ENCODE measurements around the gene THRSP.
A peak's percentile ranks its signal among the peaks of the same experiment; 100 is the strongest.
"Not testable (repeated sequence)": the region's sequence is repeated elsewhere in the genome, so short reads cannot be mapped to it uniquely, and the experiment has no call there.

The THRSP gene

DNA sequence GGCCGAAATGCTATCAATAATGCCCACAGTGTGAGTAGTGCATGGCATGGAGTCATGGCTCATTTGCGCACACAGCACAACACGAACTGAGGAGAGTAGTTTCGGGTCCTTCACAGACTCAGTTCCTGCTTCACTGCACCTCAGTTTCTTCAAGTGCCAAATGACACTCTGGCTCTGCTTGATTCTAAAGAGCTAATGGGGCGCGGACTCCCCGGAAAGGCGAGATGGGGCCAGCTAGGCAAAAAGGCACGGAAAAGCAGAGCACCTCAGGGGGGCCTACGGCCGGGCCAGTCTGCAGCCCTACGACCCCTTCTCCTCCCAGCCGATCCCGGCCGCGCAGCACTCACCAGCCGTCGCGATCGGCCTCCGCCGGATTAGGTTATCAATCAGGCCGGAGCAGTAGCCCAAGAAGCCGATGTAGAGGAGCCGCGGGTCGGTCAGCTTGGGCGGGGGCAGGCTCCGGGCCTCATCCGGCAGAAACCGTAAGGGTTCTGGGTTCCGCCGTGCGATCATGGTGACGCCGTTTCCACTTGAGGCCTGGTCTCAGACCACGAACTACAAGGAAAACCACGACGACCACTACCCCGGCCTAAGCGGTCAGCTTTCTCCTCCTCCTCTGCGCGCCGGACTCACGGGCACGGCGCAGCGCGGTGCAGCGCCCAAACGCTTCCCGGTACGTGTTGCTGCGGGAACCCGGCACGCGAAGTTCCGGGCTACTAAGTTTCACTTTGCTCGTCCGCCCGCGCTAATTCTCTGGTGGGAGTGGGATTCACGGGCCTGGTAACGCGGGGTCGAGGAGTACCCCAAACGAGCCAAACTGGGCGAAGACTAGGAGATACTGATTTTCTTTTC lies 15.8 kb downstream of the THRSP start, which contains the start of gene NDUFC2:
NDUFC2 (minus strand) TSS at position 631 of the 852 bp plus-strand sequence; CDS start at position 513, 118 bp downstream.
- peak within 1 kb of the TSS; percentile 87 for H3K27ac ChIP-seq
- TF ChIP-seq ZFX (IDR thresholded peaks at IDR 0.05), result peak; percentile 98
- TF ChIP-seq, protein P1, sequence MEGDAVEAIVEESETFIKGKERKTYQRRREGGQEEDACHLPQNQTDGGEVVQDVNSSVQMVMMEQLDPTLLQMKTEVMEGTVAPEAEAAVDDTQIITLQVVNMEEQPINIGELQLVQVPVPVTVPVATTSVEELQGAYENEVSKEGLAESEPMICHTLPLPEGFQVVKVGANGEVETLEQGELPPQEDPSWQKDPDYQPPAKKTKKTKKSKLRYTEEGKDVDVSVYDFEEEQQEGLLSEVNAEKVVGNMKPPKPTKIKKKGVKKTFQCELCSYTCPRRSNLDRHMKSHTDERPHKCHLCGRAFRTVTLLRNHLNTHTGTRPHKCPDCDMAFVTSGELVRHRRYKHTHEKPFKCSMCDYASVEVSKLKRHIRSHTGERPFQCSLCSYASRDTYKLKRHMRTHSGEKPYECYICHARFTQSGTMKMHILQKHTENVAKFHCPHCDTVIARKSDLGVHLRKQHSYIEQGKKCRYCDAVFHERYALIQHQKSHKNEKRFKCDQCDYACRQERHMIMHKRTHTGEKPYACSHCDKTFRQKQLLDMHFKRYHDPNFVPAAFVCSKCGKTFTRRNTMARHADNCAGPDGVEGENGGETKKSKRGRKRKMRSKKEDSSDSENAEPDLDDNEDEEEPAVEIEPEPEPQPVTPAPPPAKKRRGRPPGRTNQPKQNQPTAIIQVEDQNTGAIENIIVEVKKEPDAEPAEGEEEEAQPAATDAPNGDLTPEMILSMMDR (conservative IDR thresholded peaks at IDR 0.05), result no peak

DNA sequence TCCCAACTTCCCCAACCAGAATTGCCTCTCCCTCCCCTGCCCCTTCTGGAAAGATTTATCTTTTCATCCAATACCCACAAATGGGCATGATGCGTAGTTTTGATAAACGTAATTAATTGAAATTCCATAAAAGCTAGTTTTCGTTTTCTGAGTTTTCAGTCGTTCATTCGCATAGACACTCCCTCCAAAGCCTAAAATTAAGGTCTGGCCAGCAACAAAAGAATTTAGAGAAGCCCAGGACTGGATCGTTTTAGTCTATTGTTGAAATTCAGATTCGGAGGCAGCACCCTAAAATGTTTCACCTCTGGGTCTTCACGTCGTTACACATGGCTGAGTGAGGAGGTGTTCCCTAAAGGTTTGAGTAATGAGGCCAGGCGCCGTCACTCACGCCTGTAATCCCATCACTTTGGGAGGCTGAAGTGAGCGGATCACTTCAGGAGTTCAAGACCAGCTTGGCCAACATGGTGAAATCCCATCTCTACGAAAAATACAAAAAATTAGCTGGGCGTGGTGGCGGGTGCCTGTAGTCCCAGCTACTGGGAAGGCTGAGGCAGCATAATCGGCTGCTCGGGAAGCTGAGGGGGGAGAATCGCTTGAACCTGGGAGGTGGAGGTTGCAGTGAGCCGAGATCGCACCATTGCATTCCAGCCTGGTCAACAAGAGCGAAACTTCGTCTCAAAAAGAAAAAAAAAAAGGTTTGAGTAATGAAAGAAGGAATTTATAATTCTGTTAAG lies 16.6 kb downstream of the THRSP start:
- TF ChIP-seq ZFX (IDR thresholded peaks at IDR 0.05), result no peak
- TF ChIP-seq, protein P1 (conservative IDR thresholded peaks at IDR 0.05), result no peak
- peak overlapping the region; percentile 87 for H3K27ac ChIP-seq

DNA sequence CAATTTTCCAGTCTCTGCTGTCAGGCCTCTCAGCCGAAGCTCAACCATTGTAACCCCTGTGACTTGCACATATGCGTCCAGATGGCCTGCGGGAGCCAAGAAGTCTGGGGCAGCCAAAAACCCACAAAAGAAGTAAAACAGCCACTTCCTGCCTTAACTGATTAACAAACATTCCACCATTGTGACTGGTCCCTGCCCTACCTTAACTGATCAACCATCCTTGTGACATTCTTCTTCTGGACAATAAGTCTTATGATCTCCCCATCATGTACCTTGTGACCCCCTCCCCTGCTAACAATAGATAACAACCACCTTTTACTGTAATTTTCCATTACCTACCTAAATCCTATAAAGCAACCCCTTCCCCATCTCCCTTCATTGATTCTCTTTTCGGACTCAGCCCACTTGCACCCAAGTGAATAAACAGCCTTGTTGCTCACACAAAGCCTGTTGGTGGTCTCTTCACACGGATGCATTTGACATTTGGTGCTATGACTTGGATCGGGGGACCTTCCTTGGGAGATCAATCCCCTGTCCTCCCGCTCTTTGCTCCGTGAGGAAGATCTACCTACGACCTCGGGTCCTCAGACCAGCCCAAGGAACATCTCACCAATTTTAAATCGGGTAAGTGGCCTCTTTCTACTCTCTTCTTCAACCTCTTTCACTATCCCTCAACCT lies 17.3 kb downstream of the THRSP start:
- TF ChIP-seq ZFX (IDR thresholded peaks at IDR 0.05), result no peak
- TF ChIP-seq, protein P1 (conservative IDR thresholded peaks at IDR 0.05), result no peak
- no peak overlapping the region for H3K27ac ChIP-seq

DNA sequence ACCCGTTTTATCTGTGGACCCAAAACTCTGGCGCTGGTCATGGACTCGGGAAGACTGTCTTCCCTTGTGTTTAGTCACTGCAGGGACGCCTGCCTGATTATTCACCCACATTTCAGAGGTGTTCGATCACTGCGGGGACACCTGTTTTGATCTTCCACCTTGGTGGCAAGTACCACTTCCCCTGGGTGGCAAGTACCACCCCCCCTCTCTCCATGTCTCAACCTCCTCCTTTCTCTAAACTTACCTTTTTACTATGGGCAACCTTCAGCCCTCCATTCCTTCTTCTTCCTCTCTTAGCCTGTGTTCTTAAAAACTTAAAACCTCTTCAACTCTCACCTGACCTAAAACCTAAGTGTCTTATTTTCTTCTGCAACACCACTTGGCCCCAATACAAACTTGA lies 17.9 kb downstream of the THRSP start:
- TF ChIP-seq, protein P1 (conservative IDR thresholded peaks at IDR 0.05), result no peak
- TF ChIP-seq ZFX (IDR thresholded peaks at IDR 0.05), result no peak

DNA sequence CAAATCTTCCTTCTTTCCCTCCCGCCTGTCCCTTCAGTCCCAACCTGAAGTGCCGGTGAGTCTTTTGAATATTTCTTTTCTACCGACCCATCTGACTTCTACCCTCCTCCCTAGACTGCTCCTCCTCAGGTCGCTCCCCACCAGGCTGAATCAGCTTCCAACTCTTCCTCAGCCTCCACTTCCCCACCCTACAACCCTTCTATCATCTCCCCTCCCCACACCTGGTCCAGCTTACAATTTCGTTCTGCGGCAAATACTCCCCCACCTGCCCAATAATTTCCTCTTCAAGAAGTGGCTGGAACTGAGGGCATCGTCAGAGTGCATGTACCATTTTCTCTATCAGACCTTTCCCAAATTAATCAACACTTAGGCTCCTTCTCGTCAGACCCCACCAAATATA lies 18.5 kb downstream of the THRSP start:
- H3K27ac ChIP-seq, result no peak overlapping the region
- TF ChIP-seq, protein P1 (conservative IDR thresholded peaks at IDR 0.05), result no peak
- no peak for TF ChIP-seq ZFX (IDR thresholded peaks at IDR 0.05)

More for the DNA sequence above, 17.9 kb downstream of the THRSP start:
- no peak overlapping the region for H3K27ac ChIP-seq

DNA sequence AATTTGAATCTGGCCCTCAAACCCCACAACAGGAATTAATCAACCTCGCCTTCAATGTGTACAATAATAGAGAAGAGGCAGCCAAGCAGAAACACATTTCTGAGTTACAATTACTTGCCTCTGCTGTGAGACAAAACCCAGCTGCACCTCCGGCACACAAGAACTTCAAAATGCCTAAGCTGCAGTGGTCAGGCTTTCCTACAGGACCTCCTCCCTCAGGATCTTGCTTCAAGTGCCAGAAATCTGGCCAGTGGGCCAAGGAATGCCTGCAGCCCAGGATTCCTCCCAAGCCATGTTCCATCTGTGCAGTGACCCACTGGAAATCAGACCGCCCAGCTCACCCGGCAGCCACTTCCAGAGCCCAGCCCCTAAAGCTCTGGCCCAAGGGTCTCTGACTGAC lies 19.4 kb downstream of the THRSP start:
- no peak overlapping the region for H3K27ac ChIP-seq
- TF ChIP-seq ZFX (IDR thresholded peaks at IDR 0.05), result no peak
- TF ChIP-seq, protein P1 (conservative IDR thresholded peaks at IDR 0.05), result no peak

DNA sequence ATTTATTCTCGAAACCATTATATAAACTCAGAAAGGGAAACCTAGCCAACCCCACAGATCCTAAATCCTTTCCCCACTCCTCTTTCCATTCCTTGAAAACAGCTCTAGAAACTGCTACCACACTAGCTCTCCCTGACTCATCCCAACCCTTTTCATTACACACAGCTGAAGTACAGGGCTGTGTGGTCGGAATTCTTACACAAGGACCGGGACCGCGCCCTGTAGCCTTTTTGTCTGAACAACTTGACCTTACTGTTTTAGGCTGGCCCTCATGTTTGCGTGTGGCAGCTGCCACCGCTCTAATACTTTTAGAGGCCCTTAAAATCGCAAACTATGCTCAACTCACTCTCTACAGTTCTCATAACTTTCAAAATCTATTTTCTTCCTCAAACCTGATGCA lies 20.8 kb downstream of the THRSP start:
- not testable (repeated sequence) for H3K27ac ChIP-seq

All from C4-2B (cell line).